K562 (cell line): ENCODE results near the gene TFCP2.

Experiments
- CBFB ChIP-seq: sonication (generic); formaldehyde crosslinking; IDR thresholded peaks from 2 replicates; pipeline ENCODE4 v1.4.0; 2020; ENCODE audit warnings: mild to moderate bottlenecking, missing genetic modification reagents
- CREB1 ChIP-seq, 2 experiments: sonication (generic) in 1 of 2; formaldehyde crosslinking in 1 of 2; IDR thresholded peaks; 2 replicates each; pipeline versions ENCODE4 v1.6.1 to v1.8.0; 2012 to 2022; ENCODE audit warnings: inconsistent platforms in 1 of 2, mild to moderate bottlenecking in 1 of 2, missing genetic modification reagents in 1 of 2, moderate library complexity in 1 of 2
- CSDE1 ChIP-seq, 2 experiments: fragments of 450-650 bp; IDR thresholded peaks; 2 replicates each; pipeline ENCODE4 v1.6.1; 2016; ENCODE audit warnings: mild to moderate bottlenecking in 1 of 2
- CTCF ChIP-seq, 3 experiments: IDR thresholded peaks in 2 of 3; conservative IDR thresholded peaks in 1 of 3; 2 replicates each; pipeline ENCODE4 v1.5.1; 2011 to 2012; ENCODE audit warnings: low read length in 3 of 3, mild to moderate bottlenecking in 3 of 3, control low read depth in 2 of 3, improper control_type of control experiment in 1 of 3, inconsistent platforms in 1 of 3, low read depth in 1 of 3, mixed read lengths in 1 of 3, moderate library complexity in 1 of 3; ENCODE audit not compliant: insufficient read depth in 2 of 3
- CXXC5 ChIP-seq: fragments of 250-450 bp; sonication (Bioruptor Pico); IDR thresholded peaks from 2 replicates; pipeline ENCODE4 v1.8.0; 2022; ENCODE audit warnings: inconsistent platforms, mild to moderate bottlenecking, moderate library complexity
- FOXP1 ChIP-seq: sonication (generic); formaldehyde crosslinking; IDR thresholded peaks from 2 replicates; pipeline ENCODE4 v1.8.0; 2022; ENCODE audit warnings: mild to moderate bottlenecking, missing genetic modification reagents
- KLF16 ChIP-seq: IDR thresholded peaks from 2 replicates; pipeline ENCODE4 v1.6.1; 2016; ENCODE audit warnings: antibody characterized with exemption
- MCM3 ChIP-seq: fragments of 450-650 bp; IDR thresholded peaks from 2 replicates; pipeline ENCODE4 v1.6.1; 2016
- SMAD3 ChIP-seq: fragments of 450-650 bp; formaldehyde crosslinking; conservative IDR thresholded peaks from 2 replicates; pipeline ENCODE4 v1.4.0; 2020; ENCODE audit warnings: mild to moderate bottlenecking
- TCF7 ChIP-seq: sonication (generic); IDR thresholded peaks from 2 replicates; pipeline ENCODE4 v1.6.1; 2016; ENCODE audit warnings: antibody characterized with exemption, borderline replicate concordance
- ZNF224 ChIP-seq: sonication (generic); formaldehyde crosslinking; IDR thresholded peaks from 2 replicates; pipeline ENCODE4 v1.8.0; 2022; ENCODE audit warnings: mild to moderate bottlenecking, missing genetic modification reagents

DNA sequence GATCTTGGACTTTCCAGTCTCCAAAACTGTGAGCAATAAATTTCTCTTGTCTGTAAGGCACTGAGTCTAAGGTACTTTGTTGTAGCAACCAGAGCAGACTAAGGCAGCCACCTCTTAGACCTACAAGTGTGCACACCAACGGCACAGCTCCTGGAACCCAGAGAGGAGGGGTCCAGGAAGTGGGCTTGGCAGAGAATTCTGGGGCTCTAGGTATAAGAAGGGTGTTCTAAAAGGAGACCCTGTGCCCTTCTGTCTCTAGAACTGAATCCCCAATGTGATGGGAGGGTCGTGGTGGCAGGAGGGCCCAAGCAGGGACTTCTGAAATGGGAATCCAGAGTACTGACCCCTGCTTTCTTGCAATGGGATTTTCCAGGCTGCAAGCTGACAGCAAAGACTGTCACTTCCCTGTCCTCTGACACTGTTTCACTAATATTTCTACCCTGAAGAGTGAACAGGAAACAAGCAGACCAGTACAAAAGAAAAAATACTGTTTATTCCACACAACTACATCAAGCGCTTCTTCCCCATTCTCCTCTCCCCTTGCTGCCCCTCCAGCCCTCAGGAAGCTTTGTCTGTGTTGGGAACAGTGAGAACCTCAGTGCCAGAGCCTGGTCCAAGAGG is 13.6 kb upstream of the TFCP2 start:
- TF ChIP-seq CSDE1 (IDR thresholded peaks at IDR 0.05), result no peak
- TF ChIP-seq CREB1 (IDR thresholded peaks at IDR 0.05), result no peak
- no peak for TF ChIP-seq CREB1 (CRISPR knock-in tag; IDR thresholded peaks at IDR 0.05)
- no peak for TF ChIP-seq TCF7
- TF ChIP-seq KLF16, result no peak
- no peak for TF ChIP-seq ZNF224 (CRISPR knock-in tag)
- TF ChIP-seq CTCF (IDR thresholded peaks at IDR 0.05 in 2 of 3, conservative IDR thresholded peaks at IDR 0.05 in 1 of 3; ENCODE audit: insufficient read depth in 2 of 3, low read depth in 1 of 3, low read length in 3 of 3), result no peak
- no peak for TF ChIP-seq CBFB (CRISPR knock-in tag)
- TF ChIP-seq MCM3, result no peak
- TF ChIP-seq FOXP1 (CRISPR knock-in tag), result no peak
- no peak for TF ChIP-seq CXXC5 (CRISPR knock-in tag)
- no peak for TF ChIP-seq SMAD3 (CRISPR knock-in tag)
